GM19035 (cell line): Measurements from ENCODE around the gene ZNF808.
"Not testable (repeated sequence)": the region's sequence is repeated elsewhere in the genome, so short reads cannot be mapped to it uniquely, and the experiment has no call there.

Source experiments
- ATAC-seq: cut with Tn5 transposase; IDR thresholded peaks from one replicate; pipeline ENCODE4 v1.9.1; 2021; ENCODE audit not compliant: unreplicated experiment

The ZNF808 gene

GRCh38 chr19:52592301-52592700 is 64.8 kb downstream of the ZNF808 start:
- no peak for ATAC-seq

- ATAC-seq, result not testable (repeated sequence)
Measured at GRCh38 chr19:52593441-52593840, 66.0 kb downstream of the ZNF808 start.

DNA sequence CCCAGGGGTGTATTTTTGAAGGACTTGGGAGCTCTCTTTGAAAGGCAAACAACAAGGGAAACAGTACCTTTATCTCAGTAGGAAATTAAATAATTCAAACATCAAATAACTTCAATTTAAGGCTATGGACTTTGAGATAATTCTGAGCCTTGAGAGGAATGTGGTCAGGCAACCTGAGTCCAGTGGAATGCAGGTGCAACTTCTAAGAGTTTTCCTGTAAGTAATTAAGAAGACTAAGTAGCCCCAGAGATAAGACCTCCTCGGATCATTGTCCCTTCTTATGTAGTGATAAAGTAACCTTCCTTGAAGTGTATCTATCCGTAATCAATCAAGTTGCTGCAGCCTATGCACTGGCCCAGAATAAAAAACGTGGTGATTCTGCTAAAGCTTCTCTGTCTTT is 71.8 kb downstream of the ZNF808 start:
- ATAC-seq, result no peak

- ATAC-seq, result peak; percentile 19
Measured at GRCh38 chr19:52600639-52601024, 73.2 kb downstream of the ZNF808 start.

DNA sequence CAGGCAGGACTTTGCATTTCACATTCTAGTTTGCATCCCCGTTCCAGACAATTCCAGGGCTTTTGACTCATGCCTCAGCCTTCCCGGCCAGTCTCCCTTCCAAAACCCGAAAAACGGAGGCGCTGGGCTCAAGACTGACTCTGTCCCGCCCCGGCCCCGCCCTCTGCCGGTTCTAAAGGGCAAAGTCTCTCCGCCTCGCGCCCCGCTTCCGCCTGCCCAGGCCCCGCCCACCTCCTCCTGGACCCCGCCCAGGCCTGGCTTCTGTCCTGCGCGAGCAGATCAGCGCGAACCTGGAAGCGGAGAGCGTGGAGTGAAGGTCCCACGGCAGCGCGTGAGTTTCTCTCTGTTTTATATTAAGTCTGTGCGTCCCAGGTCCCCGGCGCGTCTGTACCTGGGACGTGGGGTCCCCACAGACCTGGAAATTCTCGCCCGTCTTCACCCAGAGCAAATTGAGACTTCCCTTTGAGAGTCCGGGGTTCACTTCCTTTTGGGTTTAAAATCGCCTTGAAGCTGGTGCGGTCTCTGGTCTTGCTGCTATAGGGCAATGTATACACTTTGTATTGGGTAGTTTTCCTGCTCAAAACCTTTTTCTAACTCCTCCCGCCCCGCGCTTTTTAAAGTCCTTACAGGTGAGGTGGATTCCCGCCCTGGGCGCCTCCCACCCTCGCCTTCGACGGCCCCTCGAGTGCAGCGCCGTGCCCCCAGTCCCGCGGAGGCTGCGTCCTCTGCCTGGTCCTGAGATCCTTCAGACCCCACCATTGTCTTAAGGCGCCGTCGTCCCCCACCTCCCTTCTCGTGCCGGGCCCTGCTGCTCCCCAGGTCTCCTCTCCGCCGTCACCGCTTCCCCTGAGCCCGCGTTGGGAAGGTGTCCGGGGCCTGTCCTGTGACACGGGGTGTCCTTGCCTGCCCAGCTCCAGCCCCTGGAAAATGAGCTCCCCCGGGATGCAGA is 73.8 kb downstream of the ZNF808 start:
- ATAC-seq, result peak; percentile 91

DNA sequence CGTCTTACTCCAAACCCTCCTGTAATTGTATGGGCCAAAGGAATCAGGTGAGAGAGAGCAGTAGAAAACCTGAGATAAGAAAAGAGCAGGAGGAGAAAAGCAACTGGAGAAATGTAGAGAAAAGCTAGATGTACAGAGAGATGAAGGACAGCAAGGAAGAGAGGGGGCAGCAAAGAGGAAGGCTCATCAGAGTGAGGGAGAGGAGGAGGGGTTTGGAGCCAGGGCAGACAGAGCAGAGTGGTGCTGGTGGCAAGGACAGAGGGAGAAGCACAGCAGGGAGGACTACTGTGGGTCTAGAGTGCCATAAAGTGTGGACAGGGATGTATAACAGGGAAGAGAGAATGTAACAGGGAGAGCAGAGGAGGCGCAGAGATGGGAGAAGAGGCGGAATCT is 74.5 kb downstream of the ZNF808 start:
- ATAC-seq, result not testable (repeated sequence)

GRCh38 chr19:52602941-52603340 is 75.5 kb downstream of the ZNF808 start:
- ATAC-seq, result no peak

DNA sequence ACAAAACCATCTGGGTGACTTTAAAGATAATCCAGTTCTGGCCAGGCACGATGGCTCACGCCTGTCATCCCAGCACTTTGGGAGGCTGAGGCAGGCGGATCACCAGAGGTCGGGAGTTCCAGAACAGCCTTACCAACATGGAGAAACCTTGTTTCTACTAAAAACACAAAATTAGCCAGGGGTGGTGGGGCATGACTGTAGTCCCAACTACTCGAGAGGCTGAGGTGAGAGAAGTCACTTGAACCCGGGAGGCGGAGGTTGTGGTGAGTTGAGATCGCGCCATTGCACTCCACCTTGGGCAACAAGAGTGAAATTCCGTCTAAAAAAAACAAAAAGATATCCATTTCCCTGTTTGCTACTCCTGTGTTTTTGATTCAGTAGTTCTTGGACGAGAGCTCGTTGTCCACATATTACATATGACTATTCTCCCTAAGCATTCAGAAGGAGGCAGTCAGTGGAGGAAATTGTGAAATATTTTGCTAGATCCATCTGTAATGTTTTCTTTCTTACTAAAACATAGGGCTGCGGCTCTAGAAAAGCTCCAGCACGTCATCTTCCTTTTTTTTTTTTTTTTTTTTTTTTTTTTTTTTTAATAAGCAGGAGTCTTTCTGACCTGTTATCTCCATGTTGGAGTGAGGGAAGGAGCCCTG is 76.2 kb downstream of the ZNF808 start:
- no peak for ATAC-seq
